ENCODE measurements around the gene DGCR2.
A peak's percentile ranks its signal among the peaks of the same experiment; 100 is the strongest.

DGCR2 gene, protein sequence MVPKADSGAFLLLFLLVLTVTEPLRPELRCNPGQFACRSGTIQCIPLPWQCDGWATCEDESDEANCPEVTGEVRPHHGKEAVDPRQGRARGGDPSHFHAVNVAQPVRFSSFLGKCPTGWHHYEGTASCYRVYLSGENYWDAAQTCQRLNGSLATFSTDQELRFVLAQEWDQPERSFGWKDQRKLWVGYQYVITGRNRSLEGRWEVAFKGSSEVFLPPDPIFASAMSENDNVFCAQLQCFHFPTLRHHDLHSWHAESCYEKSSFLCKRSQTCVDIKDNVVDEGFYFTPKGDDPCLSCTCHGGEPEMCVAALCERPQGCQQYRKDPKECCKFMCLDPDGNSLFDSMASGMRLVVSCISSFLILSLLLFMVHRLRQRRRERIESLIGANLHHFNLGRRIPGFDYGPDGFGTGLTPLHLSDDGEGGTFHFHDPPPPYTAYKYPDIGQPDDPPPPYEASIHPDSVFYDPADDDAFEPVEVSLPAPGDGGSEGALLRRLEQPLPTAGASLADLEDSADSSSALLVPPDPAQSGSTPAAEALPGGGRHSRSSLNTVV

DNA sequence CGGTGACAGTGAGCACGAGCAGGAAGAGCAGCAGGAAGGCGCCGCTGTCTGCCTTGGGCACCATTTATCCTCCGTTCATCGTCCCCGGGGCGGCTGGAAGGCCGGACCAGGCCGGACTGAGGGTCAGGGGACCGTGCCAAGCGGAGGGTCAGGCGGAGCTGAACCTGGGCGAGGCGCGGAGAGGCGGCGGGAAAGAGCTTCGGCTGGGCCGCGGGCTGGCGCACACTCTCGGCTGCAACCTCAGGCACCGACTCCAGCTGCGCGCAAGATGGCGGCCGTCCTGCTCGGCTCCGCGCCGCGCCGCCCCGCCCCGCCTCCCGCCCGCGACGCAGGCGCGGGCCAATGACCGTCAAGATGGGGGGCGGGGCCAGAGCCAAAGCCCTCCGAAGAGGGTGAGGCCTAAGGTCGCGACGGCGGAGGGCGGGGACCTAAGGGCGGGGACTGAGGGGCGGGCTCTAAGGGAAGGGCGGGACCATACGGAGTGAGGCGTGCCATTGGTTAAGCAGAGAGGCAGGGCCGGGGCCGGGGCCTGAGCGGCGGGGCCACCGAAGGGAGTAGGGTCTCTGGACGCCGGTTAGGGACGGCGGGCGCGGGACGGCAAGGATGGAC is at the start of gene DGCR2:
DGCR2 (minus strand) TSS at position 270 of the 609 bp plus-strand sequence; CDS start at position 64, 206 bp downstream.
- peak; percentile 90 for DNase-seq (ENCODE audit: low read depth)
- TF ChIP-seq, protein P1, sequence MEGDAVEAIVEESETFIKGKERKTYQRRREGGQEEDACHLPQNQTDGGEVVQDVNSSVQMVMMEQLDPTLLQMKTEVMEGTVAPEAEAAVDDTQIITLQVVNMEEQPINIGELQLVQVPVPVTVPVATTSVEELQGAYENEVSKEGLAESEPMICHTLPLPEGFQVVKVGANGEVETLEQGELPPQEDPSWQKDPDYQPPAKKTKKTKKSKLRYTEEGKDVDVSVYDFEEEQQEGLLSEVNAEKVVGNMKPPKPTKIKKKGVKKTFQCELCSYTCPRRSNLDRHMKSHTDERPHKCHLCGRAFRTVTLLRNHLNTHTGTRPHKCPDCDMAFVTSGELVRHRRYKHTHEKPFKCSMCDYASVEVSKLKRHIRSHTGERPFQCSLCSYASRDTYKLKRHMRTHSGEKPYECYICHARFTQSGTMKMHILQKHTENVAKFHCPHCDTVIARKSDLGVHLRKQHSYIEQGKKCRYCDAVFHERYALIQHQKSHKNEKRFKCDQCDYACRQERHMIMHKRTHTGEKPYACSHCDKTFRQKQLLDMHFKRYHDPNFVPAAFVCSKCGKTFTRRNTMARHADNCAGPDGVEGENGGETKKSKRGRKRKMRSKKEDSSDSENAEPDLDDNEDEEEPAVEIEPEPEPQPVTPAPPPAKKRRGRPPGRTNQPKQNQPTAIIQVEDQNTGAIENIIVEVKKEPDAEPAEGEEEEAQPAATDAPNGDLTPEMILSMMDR (IDR thresholded peaks at IDR 0.05; ENCODE audit: low read depth, low read length, missing control alignments): no peak
- in situ Hi-C loops (cut with HindIII; ENCODE audit: low sequenced_read_pairs): no loop called here
- H3K4me3 ChIP-seq (ENCODE audit: low read depth, low read length): peak within 1 kb of the TSS; percentile 79

DNA sequence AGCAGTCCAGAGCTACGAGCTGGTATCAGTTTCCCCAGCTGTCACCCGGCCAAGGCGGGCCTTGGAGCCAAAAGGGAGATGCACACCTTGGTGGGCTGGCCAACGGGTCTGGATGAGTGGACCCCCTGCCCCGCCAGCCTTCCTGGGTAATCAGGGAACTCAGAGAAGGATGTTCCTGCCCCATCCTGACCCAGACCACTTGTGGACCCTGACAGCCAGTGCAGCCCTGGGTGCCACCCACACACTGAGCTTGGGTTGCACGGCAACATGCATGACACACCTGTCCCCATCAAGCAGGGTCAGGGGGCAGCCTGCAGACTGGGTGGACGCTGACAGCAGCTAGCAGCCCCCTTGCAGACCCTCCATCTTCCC is 47.7 kb upstream of the DGCR2 start:
- in situ Hi-C loops (cut with HindIII; ENCODE audit: low sequenced_read_pairs): no loop called here
- DNase-seq (ENCODE audit: low read depth): no peak
- no peak overlapping the region for H3K4me3 ChIP-seq (ENCODE audit: low read depth, low read length)
- TF ChIP-seq, protein P1 (IDR thresholded peaks at IDR 0.05; ENCODE audit: low read depth, low read length, missing control alignments): no peak

DNA sequence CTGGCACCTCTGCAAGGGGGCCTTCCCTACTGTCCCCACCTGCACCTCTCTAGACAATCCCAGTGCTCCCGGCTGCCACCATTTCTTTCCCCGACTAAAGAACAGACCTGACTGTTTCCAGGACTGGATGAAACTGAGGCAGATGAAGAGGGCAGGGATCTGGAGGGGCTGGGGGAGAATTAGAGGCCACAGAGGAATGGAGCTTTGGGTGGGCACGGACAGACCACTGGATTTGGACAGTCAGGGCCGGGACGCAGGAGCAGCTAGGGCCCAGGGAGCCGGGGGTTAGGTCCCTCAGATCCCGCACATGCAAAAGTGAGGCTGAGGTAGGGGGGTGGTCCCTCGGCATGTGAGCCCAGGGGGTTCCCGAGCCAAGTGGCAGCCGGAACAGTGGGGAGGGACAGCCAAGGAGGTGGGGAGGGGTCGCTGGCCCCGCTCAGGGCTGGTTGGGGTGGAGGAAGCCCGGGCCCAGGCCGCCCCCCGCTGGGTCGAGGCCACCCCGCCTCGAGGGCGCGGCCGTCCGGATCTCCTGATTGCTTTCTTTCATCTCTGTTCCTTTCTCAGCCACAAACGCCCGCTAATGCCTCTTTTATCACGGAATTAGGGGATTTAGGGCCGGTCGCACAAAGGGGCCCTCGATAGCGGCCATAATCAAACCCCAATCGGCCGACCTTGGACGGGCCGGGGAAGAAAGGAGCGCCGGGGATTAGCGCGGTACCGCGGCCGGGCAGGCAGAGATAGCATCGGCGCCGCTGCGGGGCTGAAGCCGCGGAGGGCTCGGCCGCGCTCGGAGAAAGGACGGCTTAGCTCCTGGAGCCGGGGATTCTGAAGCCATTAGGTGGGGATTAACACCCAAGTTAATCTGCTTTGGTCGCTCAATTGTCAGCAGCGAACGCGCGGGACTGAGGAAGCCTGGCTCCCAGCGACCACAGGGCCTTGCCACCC is 47.1 kb upstream of the DGCR2 start:
- DNase-seq (ENCODE audit: low read depth): no peak
- peak overlapping the region; percentile 27 for H3K4me3 ChIP-seq (ENCODE audit: low read depth, low read length)
- in situ Hi-C loops (cut with HindIII; ENCODE audit: low sequenced_read_pairs): no loop called here
- TF ChIP-seq, protein P1 (IDR thresholded peaks at IDR 0.05; ENCODE audit: low read depth, low read length, missing control alignments): no peak

DNA sequence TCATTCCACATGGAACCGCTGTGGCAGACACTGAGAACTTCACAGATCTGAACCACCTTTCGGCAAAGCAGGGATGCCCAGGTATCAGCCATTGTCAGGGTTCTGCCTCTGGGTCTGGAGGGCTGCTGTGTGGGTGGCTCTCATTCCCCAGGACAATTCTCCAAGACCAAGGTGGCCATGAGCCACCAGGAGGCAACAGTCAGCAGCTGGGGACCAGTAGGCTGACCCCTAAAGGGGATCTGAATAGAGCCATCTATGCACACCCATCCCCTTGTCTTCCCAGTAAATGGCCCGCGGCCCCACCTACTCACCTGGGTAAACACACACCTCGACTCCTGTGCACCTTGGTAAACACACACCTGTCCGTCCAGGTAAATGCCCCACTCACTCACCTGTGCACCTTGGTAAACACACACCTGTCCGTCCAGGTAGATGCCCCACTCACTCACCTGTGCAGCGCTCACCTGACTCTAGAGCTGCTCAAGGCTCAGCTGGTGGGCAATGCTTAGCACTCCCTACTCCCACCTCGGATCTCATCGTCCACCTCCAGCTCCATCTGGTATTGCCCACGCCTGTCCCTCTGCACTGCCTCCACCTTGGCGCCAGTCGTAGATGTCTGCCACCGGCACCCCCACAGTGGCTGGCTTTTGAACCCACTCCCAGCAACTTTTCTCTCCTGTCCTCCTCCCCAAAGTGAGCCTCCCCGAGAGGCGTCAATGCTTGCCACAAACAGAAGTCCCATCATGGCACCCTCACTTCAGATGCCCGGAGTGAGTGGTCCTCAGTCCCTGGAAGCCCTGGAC is 46.1 kb upstream of the DGCR2 start:
- in situ Hi-C loops (cut with HindIII; ENCODE audit: low sequenced_read_pairs): no loop called here
- DNase-seq (ENCODE audit: low read depth): no peak
- TF ChIP-seq, protein P1 (IDR thresholded peaks at IDR 0.05; ENCODE audit: low read depth, low read length, missing control alignments): peak; percentile 14
- no peak overlapping the region for H3K4me3 ChIP-seq (ENCODE audit: low read depth, low read length)

DNA sequence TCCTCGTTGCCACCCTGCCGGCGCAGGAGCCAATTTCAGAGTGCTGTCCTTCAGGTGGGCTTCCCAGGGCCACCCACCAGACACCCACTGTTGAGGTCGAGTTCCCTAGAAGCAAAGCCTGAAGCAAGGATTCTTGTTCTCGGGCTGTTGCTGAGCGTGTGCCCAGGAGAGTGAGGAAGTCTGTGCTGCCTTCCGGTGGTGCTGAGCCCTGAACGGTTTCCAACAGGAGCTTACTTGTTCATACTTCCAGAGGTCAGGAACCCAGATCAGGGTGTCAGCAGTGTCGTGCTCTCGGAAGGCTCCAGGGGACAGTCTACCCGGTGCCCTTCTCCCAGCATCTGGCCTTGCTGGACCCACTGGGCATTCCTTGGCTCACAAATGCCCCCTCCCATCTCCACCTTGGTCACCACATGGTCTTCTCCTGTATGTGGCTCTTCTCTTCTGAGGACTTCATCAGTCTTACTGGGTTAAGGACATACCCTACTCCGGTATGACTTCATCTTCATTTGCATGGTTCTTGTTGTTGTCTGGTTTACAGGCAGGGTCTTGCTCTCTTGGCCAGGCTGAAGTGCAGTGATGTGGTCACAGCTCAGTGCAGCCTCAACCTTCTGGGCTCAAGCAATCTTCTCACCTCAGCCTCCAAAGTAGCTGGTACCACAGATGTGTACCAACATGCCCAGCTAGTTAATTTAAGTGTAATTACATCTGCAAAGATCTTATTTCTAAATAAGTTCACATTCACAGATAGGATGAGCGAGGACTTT is 45.1 kb upstream of the DGCR2 start:
- no peak for DNase-seq (ENCODE audit: low read depth)
- TF ChIP-seq, protein P1 (IDR thresholded peaks at IDR 0.05; ENCODE audit: low read depth, low read length, missing control alignments): no peak
- no peak overlapping the region for H3K4me3 ChIP-seq (ENCODE audit: low read depth, low read length)
- in situ Hi-C loops (cut with HindIII; ENCODE audit: low sequenced_read_pairs): no loop called here

All from astrocyte of the cerebellum (primary cell).